CD4-positive, alpha-beta T cell treated with Interleukin-10 for 1 hour (primary cell): ENCODE results near the gene LRP5.
A peak's percentile ranks its signal among the peaks of the same experiment; 100 is the strongest.
"Not testable (repeated sequence)": the region's sequence is repeated elsewhere in the genome, so short reads cannot be mapped to it uniquely, and the experiment has no call there.

Experiments used
- DNase-seq: peaks from one replicate; pipeline ENCODE4 v3.0.0-alpha.2; 2020

The LRP5 gene

GRCh38 chr11:68471360-68472340, 159.3 kb downstream of the LRP5 start:
- DNase-seq = peak; percentile 71

- no peak for DNase-seq
These were observed 160.4 kb downstream of the LRP5 start for GRCh38 chr11:68472778-68473177.

GRCh38 chr11:68473693-68474092, 161.3 kb downstream of the LRP5 start:
- no peak for DNase-seq

GRCh38 chr11:68475626-68476025, 163.2 kb downstream of the LRP5 start:
- DNase-seq = not testable (repeated sequence)

GRCh38 chr11:68479390-68479789, 167.0 kb downstream of the LRP5 start:
- no peak for DNase-seq

GRCh38 chr11:68480193-68480592, 167.8 kb downstream of the LRP5 start:
- no peak for DNase-seq

GRCh38 chr11:68480852-68481510, 168.6 kb downstream of the LRP5 start:
- DNase-seq = no peak

- DNase-seq = no peak
These were observed 169.3 kb downstream of the LRP5 start for GRCh38 chr11:68481579-68482240.

GRCh38 chr11:68488623-68489022, 176.2 kb downstream of the LRP5 start:
- no peak for DNase-seq

GRCh38 chr11:68495220-68495729, 182.9 kb downstream of the LRP5 start:
- DNase-seq = no peak

- DNase-seq = no peak
These were observed 183.5 kb downstream of the LRP5 start for GRCh38 chr11:68495872-68496271.

- no peak for DNase-seq
These were observed 185.4 kb downstream of the LRP5 start for GRCh38 chr11:68497761-68498160.

- DNase-seq = no peak
These were observed 185.9 kb downstream of the LRP5 start for GRCh38 chr11:68498321-68498720.
